GM12801 (cell line): Measurements from ENCODE around the gene FBXL20.

ENCODE experiments used
- CTCF ChIP-seq: IDR thresholded peaks from one replicate; pipeline ENCODE4 v1.5.1; 2011; ENCODE audit warnings: control low read depth; ENCODE audit not compliant: insufficient read length; ENCODE audit errors: extremely low read depth

The FBXL20 gene

GRCh38 chr17:39357488-39357887 lies 43.9 kb downstream of the FBXL20 start:
- TF ChIP-seq CTCF, result no peak

DNA sequence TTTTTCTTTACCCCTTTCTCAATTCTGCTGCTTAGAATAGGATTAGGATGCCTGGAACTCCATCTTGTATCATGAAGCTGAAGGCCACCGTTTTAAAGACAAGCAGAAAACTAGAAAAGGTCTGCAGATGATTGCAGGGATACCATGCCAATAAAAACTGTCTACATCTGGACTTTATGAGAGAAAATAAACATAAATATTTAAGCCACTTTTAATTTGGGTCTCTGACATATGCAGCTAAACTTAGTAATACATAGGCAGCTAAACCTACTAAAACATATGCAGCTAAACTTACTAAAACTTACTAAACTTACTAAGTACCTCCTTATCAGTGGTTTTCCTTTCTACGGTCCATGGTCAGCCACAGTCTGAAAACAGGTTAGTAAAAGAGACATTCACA lies 48.4 kb downstream of the FBXL20 start:
- no peak for TF ChIP-seq CTCF

DNA sequence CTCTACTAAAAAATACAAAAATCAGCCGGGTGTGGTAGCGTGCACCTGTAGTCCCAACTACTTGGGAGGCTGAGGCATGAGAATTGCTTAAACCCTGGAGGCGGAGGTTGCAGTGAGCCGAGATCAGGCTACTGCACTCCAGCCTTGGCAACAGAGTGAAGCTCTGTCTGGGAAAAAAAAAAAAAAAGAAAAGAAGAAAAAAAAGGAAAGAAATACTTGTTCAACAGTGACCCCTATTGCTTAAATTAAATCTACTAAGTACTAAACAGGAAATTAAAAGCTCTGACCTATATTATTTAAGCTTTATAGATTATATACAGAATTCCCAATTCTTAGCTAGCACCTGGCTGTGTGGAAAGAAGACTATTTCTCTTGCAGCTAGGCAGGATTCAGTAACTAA lies 48.9 kb downstream of the FBXL20 start:
- no peak for TF ChIP-seq CTCF

- TF ChIP-seq CTCF, result no peak
Observed at GRCh38 chr17:39351508-39351907, 49.9 kb downstream of the FBXL20 start.

DNA sequence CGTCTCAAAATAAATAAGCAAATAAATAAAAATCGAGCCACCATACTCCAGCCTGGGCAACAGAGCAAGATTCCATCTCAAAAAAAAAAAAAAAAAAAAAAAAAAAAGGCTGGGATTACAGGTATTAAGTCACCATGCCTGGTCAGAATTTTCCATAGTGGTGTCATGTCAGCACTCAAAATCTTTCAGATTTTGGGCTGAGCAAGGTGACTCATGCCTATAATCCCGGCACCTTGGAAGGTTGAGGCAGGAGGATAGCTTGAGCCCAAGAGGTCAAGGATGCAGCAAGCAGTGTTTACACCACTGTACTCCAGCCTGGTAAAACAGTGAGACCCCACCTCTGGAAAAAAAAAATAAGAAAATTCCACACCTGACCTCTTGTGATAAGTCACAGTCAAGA lies 52.2 kb downstream of the FBXL20 start:
- TF ChIP-seq CTCF, result no peak

GRCh38 chr17:39341541-39341940 lies 59.9 kb downstream of the FBXL20 start:
- TF ChIP-seq CTCF, result no peak

DNA sequence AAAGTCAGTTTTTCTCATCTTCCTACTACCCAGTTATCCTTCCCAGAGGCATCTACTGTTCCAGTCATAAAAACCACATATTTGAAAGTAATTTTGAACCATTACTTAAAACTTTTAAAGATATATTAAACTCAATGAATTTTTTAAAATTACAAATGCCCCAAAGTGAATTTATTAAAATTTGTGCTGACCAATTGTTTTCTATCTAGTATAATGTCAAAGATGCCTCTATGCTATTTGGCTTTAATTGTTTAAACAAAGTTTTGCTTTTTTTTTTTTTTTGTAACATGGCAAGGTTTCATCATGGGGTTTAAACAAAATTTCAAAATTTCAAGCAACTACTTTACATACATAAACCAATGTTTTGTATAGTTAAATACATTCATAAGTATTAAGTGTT lies 60.7 kb downstream of the FBXL20 start:
- no peak for TF ChIP-seq CTCF

GRCh38 chr17:39339272-39339671 lies 62.2 kb downstream of the FBXL20 start:
- no peak for TF ChIP-seq CTCF
